Measurements from ENCODE around the gene SLC49A4. TPM values are rescaled to one million over a fixed set of nuclear protein-coding genes. Genes with fewer than 3 reads are reported as not detected.

The SLC49A4 gene
- total and polyA plus RNA-seq, 2 experiments from 2014 or later: 39.1 to 59.2 TPM

- Histone ChIP-seq H3K27me3 (no peaks in the 10 kb centered on the region), H3K36me3 (replicated peaks; ENCODE audit: insufficient read depth, low read depth) (peaks cover 4% of the 10 kb centered on the region), H2AFZ (no peak overlapping the region), H3K4me2 (no peak overlapping the region), H3K79me2 (no peaks in the 10 kb centered on the region), H3K9me2 (replicated peaks; ENCODE audit: insufficient read depth) (no peaks in the 10 kb centered on the region), H3K4me1 (ENCODE audit: insufficient read depth) (no peaks in the 10 kb centered on the region), H4K20me1 (ENCODE audit: insufficient read depth, poor library complexity, severe bottlenecking) (no peaks in the 10 kb centered on the region), H3K27ac (no peak overlapping the region), H3K9me3 (ENCODE audit: low read depth) (no peaks in the 10 kb centered on the region), H3K4me3 (no peak overlapping the region)
- TF ChIP-seq CTCF (IDR thresholded peaks at IDR 0.05; ENCODE audit: poor library complexity) (peak; percentile 61), EZH2phosphoT487 (IDR thresholded peaks at IDR 0.05; ENCODE audit: low read depth, severe bottlenecking, unreplicated experiment) (no peak)
- DNase-seq (ENCODE audit: low spot score): peak; percentile 25
- 75% methylated on average over 1 of the region's 1 CpG for WGBS (ENCODE audit: low lambda C conversion rate, missing lambda C conversion rate)
These were observed 63.5 kb downstream of the SLC49A4 start for GRCh38 chr3:122858373-122858772.

GRCh38 chr3:122859021-122859805 is 64.3 kb downstream of the SLC49A4 start:
- Histone ChIP-seq H3K9me3 (ENCODE audit: low read depth) (no peaks in the 10 kb centered on the region), H3K4me2 (no peak overlapping the region), H3K27me3 (no peaks in the 10 kb centered on the region), H3K36me3 (replicated peaks; ENCODE audit: insufficient read depth, low read depth) (peaks cover 4% of the 10 kb centered on the region), H3K79me2 (no peaks in the 10 kb centered on the region), H3K4me3 (no peak overlapping the region), H3K9me2 (replicated peaks; ENCODE audit: insufficient read depth) (no peaks in the 10 kb centered on the region), H3K27ac (no peak overlapping the region), H3K4me1 (ENCODE audit: insufficient read depth) (no peaks in the 10 kb centered on the region), H2AFZ (no peak overlapping the region), H4K20me1 (ENCODE audit: insufficient read depth, poor library complexity, severe bottlenecking) (no peaks in the 10 kb centered on the region)
- no peak for DNase-seq (ENCODE audit: low spot score)
- WGBS (ENCODE audit: low lambda C conversion rate, missing lambda C conversion rate): 94% methylated on average over 5 of the region's 5 CpGs
- no peak for TF ChIP-seq CTCF (IDR thresholded peaks at IDR 0.05; ENCODE audit: poor library complexity)
- TF ChIP-seq EZH2 (IDR thresholded peaks at IDR 0.05; ENCODE audit: borderline replicate concordance): no peak
- TF ChIP-seq EZH2phosphoT487 (IDR thresholded peaks at IDR 0.05; ENCODE audit: low read depth, severe bottlenecking, unreplicated experiment): no peak

GRCh38 chr3:122862381-122862780 is 67.5 kb downstream of the SLC49A4 start:
- H3K4me3 ChIP-seq: no peak overlapping the region
- no peak for TF ChIP-seq EZH2phosphoT487 (IDR thresholded peaks at IDR 0.05; ENCODE audit: low read depth, severe bottlenecking, unreplicated experiment)
- H3K4me2 ChIP-seq: no peak overlapping the region
- H3K27me3 ChIP-seq: no peaks in the 10 kb centered on the region
- no peak overlapping the region for H3K27ac ChIP-seq
- H2AFZ ChIP-seq: no peak overlapping the region
- H3K9me3 ChIP-seq (ENCODE audit: low read depth): no peaks in the 10 kb centered on the region
- H3K9me2 ChIP-seq (replicated peaks; ENCODE audit: insufficient read depth): no peaks in the 10 kb centered on the region
- DNase-seq (ENCODE audit: low spot score): no peak
- H4K20me1 ChIP-seq (ENCODE audit: insufficient read depth, poor library complexity, severe bottlenecking): no peaks in the 10 kb centered on the region
- peaks cover 4% of the 10 kb centered on the region for H3K36me3 ChIP-seq (replicated peaks; ENCODE audit: insufficient read depth, low read depth)
- no peaks in the 10 kb centered on the region for H3K79me2 ChIP-seq
- H3K4me1 ChIP-seq (ENCODE audit: insufficient read depth): no peaks in the 10 kb centered on the region

GRCh38 chr3:122864498-122864897 is 69.6 kb downstream of the SLC49A4 start:
- Histone ChIP-seq H3K36me3 (replicated peaks; ENCODE audit: insufficient read depth, low read depth) (peaks cover 4% of the 10 kb centered on the region), H3K4me2 (no peak overlapping the region), H3K9me3 (ENCODE audit: low read depth) (no peaks in the 10 kb centered on the region), H3K4me3 (no peak overlapping the region), H3K4me1 (ENCODE audit: insufficient read depth) (no peaks in the 10 kb centered on the region), H2AFZ (no peak overlapping the region), H3K27ac (no peak overlapping the region), H3K27me3 (no peaks in the 10 kb centered on the region), H4K20me1 (ENCODE audit: insufficient read depth, poor library complexity, severe bottlenecking) (no peaks in the 10 kb centered on the region), H3K9me2 (replicated peaks; ENCODE audit: insufficient read depth) (no peaks in the 10 kb centered on the region), H3K79me2 (no peaks in the 10 kb centered on the region)
- TF ChIP-seq EZH2phosphoT487 (IDR thresholded peaks at IDR 0.05; ENCODE audit: low read depth, severe bottlenecking, unreplicated experiment) (no peak), CTCF (IDR thresholded peaks at IDR 0.05; ENCODE audit: poor library complexity) (no peak), EZH2 (IDR thresholded peaks at IDR 0.05; ENCODE audit: borderline replicate concordance) (no peak)
- DNase-seq (ENCODE audit: low spot score): no peak

Data from hepatocyte (in vitro differentiated cells).